Stimulated activated CD8-positive, alpha-beta memory T cell treated with anti-CD3 and anti-CD28 coated beads, Interleukin-15, amount 100 ng/mL, for 24 hours (primary cell): ENCODE data around the gene TAF11L13.

Source experiments
- DNase-seq: peaks from one replicate; pipeline ENCODE4 v3.0.0-alpha.2; 2020; ENCODE audit warnings: low read depth

The TAF11L13 gene

DNA sequence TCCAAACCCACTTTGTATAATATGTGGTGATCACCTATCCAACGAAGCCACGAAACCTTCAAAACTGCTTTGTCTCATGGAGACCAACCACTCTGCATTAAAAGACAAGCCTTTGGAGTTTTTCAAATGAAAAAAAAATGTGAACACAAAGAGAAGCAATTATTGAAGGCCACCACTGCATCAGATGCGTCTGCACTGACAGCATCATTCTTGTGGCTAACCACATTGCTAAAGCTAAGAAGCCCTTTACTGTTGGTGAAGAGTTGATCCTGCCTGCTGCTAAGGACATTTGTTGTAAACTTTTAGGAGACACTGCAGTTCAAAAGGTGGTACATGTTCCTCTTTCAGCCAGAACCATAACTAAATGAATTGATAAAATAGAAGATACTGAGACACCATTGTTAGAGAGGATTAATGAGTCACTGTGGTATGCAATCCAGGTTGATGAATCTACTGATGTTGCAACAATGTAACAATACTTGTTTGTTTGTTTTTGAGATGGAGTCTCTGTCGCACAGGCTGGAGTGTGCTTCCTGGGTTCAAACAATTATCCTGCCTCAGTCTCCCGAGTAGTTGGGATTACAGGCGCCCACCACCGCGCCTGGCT, 47.8 kb downstream of the TAF11L13 start:
- no peak for DNase-seq

GRCh38 chr5:17680737-17681136, 48.8 kb downstream of the TAF11L13 start:
- DNase-seq, result no peak
